ENCODE measurements around the gene PLK5.

The PLK5 gene

GRCh38 chr19:1502433-1503088, 21.3 kb upstream of the PLK5 start:
- Histone ChIP-seq H3K79me2 (ENCODE audit: control insufficient read depth, low read length) (no peaks in the 10 kb centered on the region), H4K20me1 (ENCODE audit: control insufficient read depth, insufficient read depth, low read depth, low read length) (no peaks in the 10 kb centered on the region), H3K27me3 (ENCODE audit: control insufficient read depth, low read length) (peaks cover 5% of the 10 kb centered on the region; the same call in 1 of the 2 replicates), H3K9me3 (ENCODE audit: control insufficient read depth, insufficient read depth, low read length) (peaks cover 3% of the 10 kb centered on the region; the same call in 1 of the 2 replicates), H3K27ac (ENCODE audit: low read depth, low read length) (no peak overlapping the region), H3F3A (ENCODE audit: control insufficient read depth, insufficient read depth) (0 out of 2 replicates have a peak, but pooled peaks cover 2% of the 10 kb centered on the region), H3K4me2 (ENCODE audit: low read length) (no peak overlapping the region), H3K9me2 (replicated peaks; ENCODE audit: control insufficient read depth, low read length) (no peaks in the 10 kb centered on the region), H3K36me3 (ENCODE audit: control insufficient read depth, low read length) (no peaks in the 10 kb centered on the region), H3K4me1 (ENCODE audit: control insufficient read depth, low read length) (peaks cover 5% of the 10 kb centered on the region), H3K4me3 (ENCODE audit: low read length) (no peak overlapping the region)
- TF ChIP-seq EZH2phosphoT487 (IDR thresholded peaks at IDR 0.05; ENCODE audit: borderline replicate concordance, low read length), result no peak
- no peak for TF ChIP-seq CTCF (IDR thresholded peaks at IDR 0.05; ENCODE audit: low read depth, low read length, poor library complexity, severe bottlenecking)

- Histone ChIP-seq H3K9me3 (ENCODE audit: control insufficient read depth, insufficient read depth, low read length) (peaks cover 6% of the 10 kb centered on the region; the same call in 1 of the 2 replicates), H3K9me2 (replicated peaks; ENCODE audit: control insufficient read depth, low read length) (no peaks in the 10 kb centered on the region), H3K4me1 (ENCODE audit: control insufficient read depth, low read length) (peaks cover 5% of the 10 kb centered on the region), H3K36me3 (ENCODE audit: control insufficient read depth, low read length) (no peaks in the 10 kb centered on the region), H3F3A (ENCODE audit: control insufficient read depth, insufficient read depth) (0 out of 2 replicates have a peak, but pooled peaks cover 2% of the 10 kb centered on the region), H3K4me2 (ENCODE audit: low read length) (peak overlapping the region; percentile 55), H3K27me3 (ENCODE audit: control insufficient read depth, low read length) (peaks cover 5% of the 10 kb centered on the region; the same call in 1 of the 2 replicates), H3K4me3 (ENCODE audit: low read length) (peak overlapping the region; percentile 39), H3K27ac (ENCODE audit: low read depth, low read length) (no peak overlapping the region), H4K20me1 (ENCODE audit: control insufficient read depth, insufficient read depth, low read depth, low read length) (no peaks in the 10 kb centered on the region), H3K79me2 (ENCODE audit: control insufficient read depth, low read length) (no peaks in the 10 kb centered on the region)
- TF ChIP-seq CTCF (IDR thresholded peaks at IDR 0.05; ENCODE audit: low read depth, low read length, poor library complexity, severe bottlenecking), result peak; percentile 93
- TF ChIP-seq EZH2phosphoT487 (IDR thresholded peaks at IDR 0.05; ENCODE audit: borderline replicate concordance, low read length), result no peak
Observed at GRCh38 chr19:1503089-1503924, 20.6 kb upstream of the PLK5 start.

GRCh38 chr19:1503925-1504773, 19.7 kb upstream of the PLK5 start:
- Histone ChIP-seq H3K4me2 (ENCODE audit: low read length) (no peak overlapping the region), H3K4me3 (ENCODE audit: low read length) (no peak overlapping the region), H3K27ac (ENCODE audit: low read depth, low read length) (no peak overlapping the region)

More at GRCh38 chr19:1503925-1504773, 19.7 kb upstream of the PLK5 start:
- Histone ChIP-seq H3F3A (ENCODE audit: control insufficient read depth, insufficient read depth) (0 out of 2 replicates have a peak, but pooled peaks cover 2% of the 10 kb centered on the region), H3K9me2 (replicated peaks; ENCODE audit: control insufficient read depth, low read length) (no peaks in the 10 kb centered on the region), H3K4me1 (ENCODE audit: control insufficient read depth, low read length) (peaks cover 5% of the 10 kb centered on the region), H3K27me3 (ENCODE audit: control insufficient read depth, low read length) (peaks cover 5% of the 10 kb centered on the region; the same call in 1 of the 2 replicates), H3K9me3 (ENCODE audit: control insufficient read depth, insufficient read depth, low read length) (peaks cover 6% of the 10 kb centered on the region; the same call in 1 of the 2 replicates), H4K20me1 (ENCODE audit: control insufficient read depth, insufficient read depth, low read depth, low read length) (no peaks in the 10 kb centered on the region), H3K79me2 (ENCODE audit: control insufficient read depth, low read length) (no peaks in the 10 kb centered on the region), H3K36me3 (ENCODE audit: control insufficient read depth, low read length) (no peaks in the 10 kb centered on the region)
- TF ChIP-seq EZH2phosphoT487 (IDR thresholded peaks at IDR 0.05; ENCODE audit: borderline replicate concordance, low read length) (no peak), CTCF (IDR thresholded peaks at IDR 0.05; ENCODE audit: low read depth, low read length, poor library complexity, severe bottlenecking) (no peak)

All from DOHH2 (cell line).